HepG2 (cell line): ENCODE results near the gene MEPCE. TPM values are rescaled to one million over a fixed set of nuclear protein-coding genes. Genes with fewer than 3 reads are reported as not detected.
A peak's percentile ranks its signal among the peaks of the same experiment; 100 is the strongest.

ENCODE experiments used
- BRF2 ChIP-seq: sonication (generic); formaldehyde crosslinking; IDR thresholded peaks from 2 replicates; pipeline ENCODE4 v1.8.1; 2022; ENCODE audit warnings: mild to moderate bottlenecking, missing genetic modification reagents
- EP300 ChIP-seq, 3 experiments: sonication (generic) in 1 of 3; formaldehyde crosslinking in 1 of 3; IDR thresholded peaks; 2 replicates each; pipeline versions ENCODE4 v1.5.1 to v1.6.1; 2011 to 2020; ENCODE audit warnings: low read depth in 2 of 3, low read length in 2 of 3, borderline replicate concordance in 1 of 3, improper control_type of control experiment in 1 of 3, mild to moderate bottlenecking in 1 of 3, missing genetic modification reagents in 1 of 3, moderate library complexity in 1 of 3
- FIP1L1 ChIP-seq: fragments of 200-400 bp; formaldehyde crosslinking; IDR thresholded peaks from 2 replicates; pipeline ENCODE4 v1.6.1; 2018; ENCODE audit warnings: low read depth, mild to moderate bottlenecking, low read length, moderate library complexity, borderline replicate concordance; ENCODE audit not compliant: insufficient read depth
- GLMP ChIP-seq: sonication (generic); formaldehyde crosslinking; IDR thresholded peaks from 2 replicates; pipeline ENCODE4 v1.9.0; 2021; ENCODE audit warnings: missing genetic modification reagents, mild to moderate bottlenecking, borderline replicate concordance
- MAZ ChIP-seq, 2 experiments: sonication (generic) in 1 of 2; formaldehyde crosslinking in 1 of 2; IDR thresholded peaks; 2 replicates each; pipeline versions ENCODE4 v1.5.0 to v1.6.1; 2012 to 2020; ENCODE audit warnings: low read depth in 2 of 2, mild to moderate bottlenecking in 2 of 2, borderline replicate concordance in 1 of 2, improper control_type of control experiment in 1 of 2, low read length in 1 of 2, missing genetic modification reagents in 1 of 2, moderate library complexity in 1 of 2
- NFATC3 ChIP-seq: sonication (generic); formaldehyde crosslinking; IDR thresholded peaks from 2 replicates; pipeline ENCODE4 v1.5.1; 2020; ENCODE audit warnings: mild to moderate bottlenecking, missing genetic modification reagents
- PBX2 ChIP-seq: IDR thresholded peaks from 2 replicates; pipeline ENCODE4 v1.6.1; 2016; ENCODE audit warnings: control low read depth
- PCBP1 ChIP-seq: fragments of 200-400 bp; formaldehyde crosslinking; IDR thresholded peaks from 2 replicates; pipeline ENCODE4 v1.6.1; 2017; ENCODE audit warnings: mild to moderate bottlenecking, low read depth, low read length, borderline replicate concordance
- SP1 ChIP-seq, 2 experiments: fragments of 450-650 bp in 1 of 2; sonication (generic) in 1 of 2; formaldehyde crosslinking in 1 of 2; IDR thresholded peaks; 2 replicates each; pipeline versions ENCODE4 v1.4.0 to v1.6.1; 2016 to 2020; ENCODE audit warnings: missing genetic modification reagents in 1 of 2
- TBP ChIP-seq: sonication (generic); formaldehyde crosslinking; IDR thresholded peaks from 2 replicates; pipeline ENCODE4 v1.5.0; 2020; ENCODE audit warnings: missing genetic modification reagents
- TGIF2 ChIP-seq: IDR thresholded peaks from 2 replicates; pipeline ENCODE4 v1.6.1; 2016; ENCODE audit warnings: control low read depth, missing compliant biosample characterization
- YEATS2 ChIP-seq: sonication (generic); formaldehyde crosslinking; IDR thresholded peaks from 2 replicates; pipeline ENCODE4 v1.4.0; 2020; ENCODE audit warnings: missing genetic modification reagents, borderline replicate concordance
- ZNF205 ChIP-seq: IDR thresholded peaks from 2 replicates; pipeline ENCODE4 v1.6.1; 2018; ENCODE audit warnings: missing biosample characterization, missing genetic modification reagents
- ZNF260 ChIP-seq: sonication (generic); formaldehyde crosslinking; IDR thresholded peaks from 2 replicates; pipeline ENCODE4 v1.4.0; 2020; ENCODE audit warnings: missing genetic modification reagents, low read depth, mild to moderate bottlenecking, borderline replicate concordance
- ZNF513 ChIP-seq: sonication (generic); formaldehyde crosslinking; conservative IDR thresholded peaks from 2 replicates; pipeline ENCODE4 v1.5.0; 2020; ENCODE audit warnings: missing genetic modification reagents
- ZNF557 ChIP-seq: sonication (generic); formaldehyde crosslinking; IDR thresholded peaks from 2 replicates; pipeline ENCODE4 v1.4.0; 2020; ENCODE audit warnings: missing genetic modification reagents
- ZNF670 ChIP-seq: sonication (generic); formaldehyde crosslinking; IDR thresholded peaks from 2 replicates; pipeline ENCODE4 v1.8.0; 2022; ENCODE audit warnings: mild to moderate bottlenecking, missing genetic modification reagents, borderline replicate concordance
- ZXDC ChIP-seq: sonication (generic); formaldehyde crosslinking; IDR thresholded peaks from 2 replicates; pipeline ENCODE4 v1.5.0; 2020; ENCODE audit warnings: mild to moderate bottlenecking, missing genetic modification reagents
- polyA plus RNA-seq, 8 experiments: library from polyadenylated mRNA; depleted of rRNA in 3 of 8; stranded (reverse) in 7 of 8; unstranded in 1 of 8; fragments of >200 nt; fragmentation: Illumina TruSeq in 4 of 8; extraction: Trizol in 4 of 8; gene quantifications; 2 replicates each; pipeline versions ENCODE4 v1.2.1 to v1.2.3, GENCODE V29; 2011 to 2016; ENCODE audit warnings: low read depth in 4 of 8, missing spikeins in 1 of 8, mixed read lengths in 1 of 8; ENCODE audit not compliant: insufficient read depth in 1 of 8
- total RNA-seq, 5 experiments: library from RNA; depleted of rRNA; stranded (reverse); fragments of >200 nt; fragmentation: Illumina TruSeq; extraction: Trizol; gene quantifications; 2 replicates each; pipeline ENCODE4 v1.2.3, GENCODE V29; 2016; ENCODE audit warnings: low read depth in 1 of 5

MEPCE gene
- total and polyA plus RNA-seq, 2 of the 13 experiments (the other 11 are each of a cell fraction or from before 2014, with no cell fraction given) = 12.3 to 26.0 TPM

- TF ChIP-seq GLMP (CRISPR knock-in tag) (no peak), NFATC3 (CRISPR knock-in tag) (peak; percentile 60; the same call in 1 of the 2 replicates), ZNF557 (peak; percentile 93; the same call in 1 of the 2 replicates), EP300 (IDR thresholded peaks at IDR 0.05; ENCODE audit: low read depth in 2 of 2, low read length in 2 of 2) (no peak; a peak in 1 of 4 replicates), EP300 (CRISPR knock-in tag; IDR thresholded peaks at IDR 0.05; ENCODE audit: borderline replicate concordance) (peak; percentile 38), ZNF513 (CRISPR knock-in tag) (0 out of 2 replicates have a peak, but pooled peaks have one; percentile 67), ZNF205 (CRISPR knock-in tag) (peak; percentile 28), TBP (CRISPR knock-in tag) (no peak), PCBP1 (peak; percentile 75; the same call in 1 of the 2 replicates), BRF2 (CRISPR knock-in tag) (peak; percentile 27; the same call in 1 of the 2 replicates), PBX2 (CRISPR knock-in tag) (no peak), ZNF260 (CRISPR knock-in tag) (no peak), TGIF2 (CRISPR knock-in tag) (0 out of 2 replicates have a peak, but pooled peaks have one; percentile 21), SP1 (IDR thresholded peaks at IDR 0.05) (no peak), SP1 (CRISPR knock-in tag; IDR thresholded peaks at IDR 0.05) (peak; percentile 96), FIP1L1 (no peak), ZNF670 (CRISPR knock-in tag) (peak; percentile 90; the same call in 1 of the 2 replicates), YEATS2 (peak; percentile 69; the same call in 1 of the 2 replicates), MAZ (IDR thresholded peaks at IDR 0.05; ENCODE audit: borderline replicate concordance, low read depth, low read length) (peak; percentile 59), MAZ (CRISPR knock-in tag; IDR thresholded peaks at IDR 0.05; ENCODE audit: low read depth) (peak; percentile 25; the same call in 1 of the 2 replicates), ZXDC (CRISPR knock-in tag) (peak; percentile 47; the same call in 1 of the 2 replicates)
These were observed 1.2 kb upstream of the MEPCE start, which contains the start of gene ZCWPW1 (continued) for GRCh38 chr7:100428199-100428966.
